ENCODE measurements around the gene ARID3A. TPM values are rescaled to one million over a fixed set of nuclear protein-coding genes. Genes with fewer than 3 reads are reported as not detected.

Gene ARID3A
- total RNA-seq, 3 donors from 2014 or later (not counting 1 experiment from before 2014, with no cell fraction given): 15.9 to 24.6 (median 24.2) TPM

GRCh38 chr19:926323-926588 lies 421 bp downstream of the ARID3A start:
- H3K36me3 Mint-ChIP-seq: no peaks in the 10 kb centered on the region
- peaks cover 7 to 8% of the 10 kb centered on the region in 2 donors for H3K4me1 Mint-ChIP-seq
- H3K4me3 Mint-ChIP-seq: peak overlapping the region; percentile 77
- peak overlapping the region; percentile 97 for H3K4me3 ChIP-seq (ENCODE audit: low read length)
- under 1% methylated on average over 13 of the region's 21 CpGs for WGBS (ENCODE audit: insufficient coverage)
- peaks cover under 1% of the 10 kb centered on the region for H3K27me3 ChIP-seq (ENCODE audit: control insufficient read depth, insufficient read depth, low read length)
- H3K4me1 ChIP-seq (ENCODE audit: control insufficient read depth, insufficient read depth, low read length): peaks cover 41% of the 10 kb centered on the region
- H3K27me3 Mint-ChIP-seq (ENCODE audit: low read depth in 2 of 2): no peaks in the 10 kb centered on the region
- H3K36me3 ChIP-seq (ENCODE audit: control insufficient read depth, insufficient read depth, low read length): no peaks in the 10 kb centered on the region
- peak overlapping the region in 1 of 2 donors; percentile 85 for H3K27ac Mint-ChIP-seq
- DNase-seq (no peak), ATAC-seq (no peak)
- no peaks in the 10 kb centered on the region for H3K9me3 ChIP-seq (ENCODE audit: control insufficient read depth, insufficient read depth, low read length)
- no peak for TF ChIP-seq CTCF (IDR thresholded peaks at IDR 0.05)
- H3K9me3 Mint-ChIP-seq: no peaks in the 10 kb centered on the region
- intact Hi-C loops (cut with micrococcal nuclease): loop anchor here (10.0 kb wide), 1 partner anchor 319 kb away; the partner anchor contains the start of genes ATP5F1D and MIDN
- peak overlapping the region; percentile 14 for H3K27ac ChIP-seq (ENCODE audit: low read length)

- no peaks in the 10 kb centered on the region for H3K27me3 ChIP-seq (ENCODE audit: control insufficient read depth, insufficient read depth, low read length)
- Mint-ChIP-seq H3K4me3 (peak overlapping the region; percentile 83), H3K27me3 (ENCODE audit: low read depth in 2 of 2) (no peaks in the 10 kb centered on the region), H3K27ac (peak overlapping the region in 1 of 2 donors; percentile 85), H3K36me3 (no peaks in the 10 kb centered on the region), H3K9me3 (no peaks in the 10 kb centered on the region), H3K4me1 (peaks cover 3% of the 10 kb centered on the region in 2 donors)
- under 1% methylated on average over 40 of the region's 52 CpGs for WGBS (ENCODE audit: insufficient coverage)
- TF ChIP-seq CTCF (IDR thresholded peaks at IDR 0.05): no peak
- ATAC-seq: no peak
- no peak overlapping the region for H3K27ac ChIP-seq (ENCODE audit: low read length)
- H3K36me3 ChIP-seq (ENCODE audit: control insufficient read depth, insufficient read depth, low read length): no peaks in the 10 kb centered on the region
- H3K9me3 ChIP-seq (ENCODE audit: control insufficient read depth, insufficient read depth, low read length): no peaks in the 10 kb centered on the region
- H3K4me1 ChIP-seq (ENCODE audit: control insufficient read depth, insufficient read depth, low read length): peaks cover 39% of the 10 kb centered on the region
- intact Hi-C loops (cut with micrococcal nuclease): loop anchor here (10.0 kb wide), 1 partner anchor 318 kb away; the partner anchor contains the start of genes ATP5F1D and MIDN
- DNase-seq: peak; percentile 28 to 54
- H3K4me3 ChIP-seq (ENCODE audit: low read length): peak overlapping the region; percentile 97
Observed at GRCh38 chr19:926589-927350, 935 bp downstream of the ARID3A start.

- WGBS (ENCODE audit: insufficient coverage): 36% methylated on average over 8 of the region's 15 CpGs
- Histone ChIP-seq H3K27ac (ENCODE audit: low read length) (no peak overlapping the region), H3K4me3 (ENCODE audit: low read length) (peak overlapping the region; percentile 97)
Observed at GRCh38 chr19:927351-927779, 1.5 kb downstream of the ARID3A start.

More at GRCh38 chr19:927351-927779, 1.5 kb downstream of the ARID3A start:
- Mint-ChIP-seq H3K4me1 (peaks cover 0 to 4% of the 10 kb centered on the region in 2 donors), H3K27me3 (ENCODE audit: low read depth in 2 of 2) (no peaks in the 10 kb centered on the region), H3K36me3 (no peaks in the 10 kb centered on the region), H3K27ac (no peak overlapping the region), H3K9me3 (no peaks in the 10 kb centered on the region), H3K4me3 (no peak overlapping the region)
- intact Hi-C loops (cut with micrococcal nuclease): loop anchor here (10.0 kb wide), 1 partner anchor 317 kb away; the partner anchor contains the start of genes ATP5F1D and MIDN
- DNase-seq (no peak), ATAC-seq (no peak)
- TF ChIP-seq CTCF (IDR thresholded peaks at IDR 0.05): no peak
- peaks cover 43% of the 10 kb centered on the region for H3K4me1 ChIP-seq (ENCODE audit: control insufficient read depth, insufficient read depth, low read length)
- H3K36me3 ChIP-seq (ENCODE audit: control insufficient read depth, insufficient read depth, low read length): no peaks in the 10 kb centered on the region
- H3K27me3 ChIP-seq (ENCODE audit: control insufficient read depth, insufficient read depth, low read length): no peaks in the 10 kb centered on the region
- no peaks in the 10 kb centered on the region for H3K9me3 ChIP-seq (ENCODE audit: control insufficient read depth, insufficient read depth, low read length)
